ENCODE data around the gene BHLHE23.
"Not testable (repeated sequence)": the region's sequence is repeated elsewhere in the genome, so short reads cannot be mapped to it uniquely, and the experiment has no call there.

Gene BHLHE23

DNA sequence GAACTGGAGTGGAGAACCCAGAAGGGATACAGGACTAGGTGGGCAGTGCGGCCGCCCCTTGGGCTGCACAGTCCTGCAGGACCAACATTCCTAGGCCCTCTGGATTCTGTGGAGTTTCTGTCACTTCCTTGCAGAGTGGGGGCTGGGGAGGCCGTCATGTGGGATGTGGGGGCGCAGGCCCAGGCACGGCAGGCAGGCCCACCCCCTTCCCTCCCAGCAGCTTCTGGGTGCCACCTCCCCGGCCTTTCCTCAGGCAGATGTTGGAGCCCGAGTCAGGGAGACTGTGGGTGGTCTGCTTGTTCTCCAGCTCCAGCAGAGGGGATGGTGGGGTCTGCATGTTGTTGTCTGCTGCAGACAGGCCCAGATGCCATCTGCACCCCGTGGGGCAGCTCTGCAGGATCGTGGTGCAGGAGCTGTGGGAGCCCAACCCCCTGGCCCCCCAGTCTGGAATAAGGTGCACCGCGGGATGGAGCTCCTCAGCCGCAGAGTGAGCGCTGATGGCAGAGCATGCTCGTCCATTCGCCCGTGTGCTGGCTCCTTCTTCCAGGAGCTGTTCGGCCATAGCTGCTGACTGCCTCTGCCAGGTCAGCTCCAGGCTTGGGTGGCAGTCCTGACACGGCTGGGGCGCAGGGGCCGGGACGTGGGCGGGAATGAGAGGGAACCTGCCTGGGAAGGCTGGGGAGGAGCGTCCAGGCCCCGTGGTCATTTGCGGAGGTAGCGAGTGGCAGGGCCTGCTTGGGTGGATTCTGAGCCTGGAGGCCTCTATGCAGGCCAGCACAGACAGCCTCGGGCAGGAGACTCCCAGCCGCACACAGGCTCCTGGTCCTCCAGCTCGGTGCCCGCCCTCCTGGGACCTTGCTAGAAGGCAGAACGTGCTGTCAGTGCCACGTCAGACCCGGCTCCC, 36.2 kb downstream of the BHLHE23 start:
- no peak for DNase-seq

DNA sequence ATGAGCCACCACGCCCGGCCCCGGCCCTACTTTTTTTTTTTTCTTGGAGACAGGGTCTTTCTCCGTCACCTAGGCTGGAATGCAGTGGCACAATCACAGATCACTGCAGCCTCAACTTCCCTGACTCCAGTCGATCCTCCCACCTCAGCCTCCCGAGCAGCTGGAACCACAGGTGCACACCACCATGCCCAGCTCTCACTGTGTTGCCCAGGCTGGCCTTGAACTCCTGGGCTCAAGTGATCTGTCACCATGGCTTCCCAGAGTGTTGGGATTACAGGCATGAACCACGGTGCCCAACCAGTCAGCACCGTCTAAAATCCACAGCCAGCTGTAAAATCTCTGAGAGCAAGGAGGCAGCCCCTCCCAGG, 36.8 kb downstream of the BHLHE23 start:
- DNase-seq = no peak

DNA sequence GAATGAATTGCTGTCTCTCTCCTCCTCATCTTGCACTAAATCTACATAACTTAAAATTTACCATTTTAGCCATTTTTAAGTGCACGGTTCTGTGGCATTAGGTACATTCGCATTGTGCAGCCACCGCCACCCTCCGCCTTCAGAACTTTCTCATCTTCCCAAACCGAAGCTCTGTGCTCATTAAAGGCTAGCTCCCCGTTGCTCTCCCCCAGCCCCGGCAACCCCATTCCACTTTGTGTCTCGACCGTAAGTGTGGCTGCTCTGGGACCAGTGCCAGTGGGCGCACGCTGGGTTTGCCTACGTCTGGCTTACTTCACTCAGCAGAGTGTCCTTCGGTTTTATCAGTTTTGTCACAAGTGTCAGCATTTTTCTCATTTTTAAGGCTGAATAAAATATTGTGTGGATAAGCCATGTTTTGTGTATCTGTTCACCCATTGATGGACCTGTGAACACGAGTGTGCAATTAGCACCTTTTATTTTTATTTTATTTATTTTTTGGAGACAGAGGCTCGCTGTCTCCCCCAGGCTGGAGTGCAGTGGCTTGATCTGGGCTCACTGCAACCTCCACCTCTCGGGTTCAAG, 37.5 kb downstream of the BHLHE23 start:
- no peak for DNase-seq

DNA sequence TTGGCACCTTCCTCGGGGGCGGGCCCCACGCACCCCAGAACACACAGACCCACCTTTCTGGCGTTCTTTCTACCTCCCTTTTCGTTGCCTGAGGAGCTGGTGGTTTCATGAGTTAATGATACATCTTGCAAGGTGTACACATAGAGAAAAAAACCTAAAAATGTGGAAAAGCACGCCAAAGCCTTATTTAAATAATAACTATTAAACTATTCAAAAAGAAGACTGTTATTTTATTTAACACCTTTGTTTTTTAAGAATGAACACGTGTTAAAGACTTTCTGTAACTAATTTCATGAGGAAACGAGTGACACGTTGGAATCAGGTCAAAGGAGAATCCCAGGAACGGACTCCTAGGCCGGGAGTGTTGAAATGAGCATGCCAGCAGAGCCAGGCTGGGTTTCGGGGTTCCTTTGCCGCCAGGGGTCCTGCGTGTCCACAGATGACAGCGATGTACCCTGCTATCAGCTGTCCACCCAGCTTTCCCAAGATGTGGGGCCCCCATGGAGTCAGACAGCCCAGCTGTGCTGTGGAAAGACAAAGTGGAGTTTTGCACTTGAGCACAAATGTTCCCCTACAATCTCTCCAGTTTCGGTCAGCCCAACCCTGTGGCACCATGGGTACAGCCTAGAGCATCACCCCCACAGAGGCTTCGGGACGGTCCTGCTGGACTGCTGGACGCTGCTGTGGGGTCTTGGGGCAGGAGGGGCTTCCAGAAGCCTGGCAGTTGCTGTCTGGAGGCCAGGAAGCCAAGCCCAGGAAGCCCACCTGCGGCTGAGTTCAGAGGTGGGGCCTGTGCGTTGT, 38.2 kb downstream of the BHLHE23 start:
- DNase-seq = no peak

DNA sequence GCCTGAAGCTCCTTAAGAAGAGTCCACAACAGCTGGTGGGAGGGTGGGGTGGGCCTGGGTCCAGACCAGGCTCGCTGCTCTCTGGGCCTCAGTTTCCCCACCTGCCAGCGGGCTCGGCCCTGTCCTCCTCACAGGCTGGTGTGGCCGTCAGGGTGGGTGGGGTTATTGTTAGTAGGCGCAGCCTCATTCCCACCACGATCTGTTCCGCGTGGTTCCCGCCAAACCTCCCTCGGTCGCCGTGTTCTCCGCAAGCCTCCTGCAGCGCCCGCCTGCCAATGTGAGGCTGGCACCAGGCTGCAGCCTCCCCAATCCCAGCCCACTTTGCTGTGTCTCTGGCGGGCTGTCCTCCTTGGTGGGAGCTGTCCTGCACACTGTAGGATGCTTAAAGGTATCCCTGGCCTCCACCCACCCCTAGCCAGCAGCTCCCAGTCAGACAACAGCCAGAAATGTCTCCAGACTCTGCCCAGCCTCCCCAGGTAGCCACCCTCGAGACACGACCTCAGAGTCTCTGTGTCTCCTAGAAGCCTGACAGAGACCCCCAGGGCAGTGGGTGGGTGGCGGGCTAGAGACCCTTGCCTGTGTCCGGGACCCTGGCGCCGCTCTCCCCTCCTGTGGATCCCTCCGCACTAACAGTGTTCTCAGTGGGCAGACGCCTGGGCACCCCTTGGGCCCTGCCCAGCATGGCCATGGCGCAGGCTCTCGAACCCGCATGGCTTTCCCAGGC, 39.0 kb downstream of the BHLHE23 start:
- no peak for DNase-seq

DNA sequence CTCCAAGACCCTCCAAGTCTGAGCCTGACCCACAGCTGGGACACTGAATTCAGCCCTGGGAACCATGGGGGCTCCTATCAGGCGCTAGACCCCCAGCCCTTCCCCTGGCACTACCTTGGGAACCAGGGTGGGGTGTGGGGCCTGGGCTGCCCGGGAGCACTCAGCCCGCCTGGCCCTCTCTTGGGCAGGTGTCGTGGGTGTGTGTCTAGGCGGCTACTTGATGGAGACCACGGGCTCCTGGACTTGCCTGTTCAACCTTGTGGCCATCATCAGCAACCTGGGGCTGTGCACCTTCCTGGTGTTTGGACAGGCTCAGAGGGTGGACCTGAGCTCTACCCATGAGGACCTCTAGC, 39.6 kb downstream of the BHLHE23 start:
- no peak for DNase-seq

DNA sequence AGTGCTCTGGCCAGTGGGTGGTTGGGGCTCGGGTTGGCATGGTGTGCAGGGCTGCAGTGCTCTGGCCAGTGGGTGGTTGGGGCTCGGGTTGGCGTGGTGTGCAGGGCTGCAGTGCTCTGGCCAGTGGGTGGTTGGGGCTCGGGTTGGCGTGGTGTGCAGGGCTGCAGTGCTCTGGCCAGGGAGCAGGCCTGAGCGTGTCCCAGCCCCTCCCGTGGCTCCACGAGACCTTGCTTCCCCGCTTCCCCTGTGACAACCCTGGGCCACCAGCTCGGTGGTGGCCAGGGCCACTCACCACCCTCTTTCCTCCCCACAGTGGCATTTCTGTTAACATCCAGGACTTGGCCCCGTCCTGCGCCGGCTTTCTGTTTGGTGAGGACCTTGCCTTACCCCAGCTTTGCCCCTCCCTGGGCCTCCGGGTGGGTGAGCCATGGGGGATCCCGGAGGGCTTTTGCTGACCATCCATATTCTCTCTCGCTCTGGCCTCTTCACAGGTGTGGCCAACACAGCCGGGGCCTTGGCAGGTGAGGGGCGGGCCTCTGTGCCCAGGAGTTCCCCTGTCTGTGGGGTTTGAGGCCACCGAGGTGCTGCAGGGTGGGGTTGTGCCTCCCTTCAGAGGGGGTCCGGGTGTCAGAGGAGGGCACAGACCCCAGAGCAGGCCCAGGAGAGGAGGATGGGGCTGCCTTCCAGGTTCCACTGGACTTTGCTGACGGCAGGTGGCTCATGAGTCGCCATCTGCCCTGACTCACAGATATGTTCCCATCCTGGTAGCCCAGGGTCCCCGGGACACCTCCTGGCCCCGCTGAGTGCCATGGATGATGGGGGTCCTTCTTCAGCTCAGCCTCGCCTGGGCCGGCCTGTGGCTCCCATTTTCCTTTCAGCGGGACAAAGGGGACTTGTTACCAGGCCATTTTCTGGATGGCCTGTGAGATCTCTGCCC, 40.3 kb downstream of the BHLHE23 start:
- no peak for DNase-seq

DNA sequence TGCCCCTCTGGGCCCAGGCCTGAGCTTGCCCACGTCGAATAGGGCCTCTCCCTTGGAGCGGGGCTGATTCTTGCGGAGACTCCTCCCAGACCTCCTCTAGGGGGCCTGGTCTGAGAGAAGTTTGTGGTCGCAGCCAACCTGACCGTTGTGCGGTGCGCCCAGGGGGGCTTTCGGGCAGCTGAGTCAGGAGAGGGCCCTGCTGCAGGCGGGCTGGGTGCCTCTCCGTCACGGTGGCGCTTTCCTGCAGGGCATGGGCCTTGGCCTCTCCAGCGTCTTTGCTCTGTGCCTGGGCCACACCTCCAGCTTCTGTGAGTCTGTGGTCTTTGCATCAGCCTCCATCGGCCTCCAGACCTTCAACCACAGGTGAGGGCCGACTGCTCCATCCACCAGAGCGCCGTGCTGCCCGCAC, 41.4 kb downstream of the BHLHE23 start:
- DNase-seq = no peak

DNA sequence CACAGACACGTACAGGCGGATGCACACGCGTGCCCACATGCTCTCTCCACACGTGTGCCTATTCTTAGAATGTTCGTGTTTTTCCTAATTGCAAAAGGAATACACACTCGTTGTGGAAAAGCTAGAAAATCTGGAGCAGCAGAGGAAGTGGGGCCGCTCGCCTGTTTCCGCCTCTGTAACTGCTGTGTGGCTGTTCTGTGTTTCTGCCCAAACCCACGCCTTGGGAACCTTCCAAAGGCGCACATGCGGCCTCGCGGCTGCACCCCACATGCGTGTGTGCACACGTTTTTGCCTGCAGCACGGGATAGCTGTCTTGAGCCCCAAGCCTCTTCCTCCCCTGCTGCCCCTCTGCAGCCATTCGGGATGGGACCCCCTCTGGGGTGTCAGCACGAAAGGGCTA, 42.1 kb downstream of the BHLHE23 start:
- DNase-seq = no peak

DNA sequence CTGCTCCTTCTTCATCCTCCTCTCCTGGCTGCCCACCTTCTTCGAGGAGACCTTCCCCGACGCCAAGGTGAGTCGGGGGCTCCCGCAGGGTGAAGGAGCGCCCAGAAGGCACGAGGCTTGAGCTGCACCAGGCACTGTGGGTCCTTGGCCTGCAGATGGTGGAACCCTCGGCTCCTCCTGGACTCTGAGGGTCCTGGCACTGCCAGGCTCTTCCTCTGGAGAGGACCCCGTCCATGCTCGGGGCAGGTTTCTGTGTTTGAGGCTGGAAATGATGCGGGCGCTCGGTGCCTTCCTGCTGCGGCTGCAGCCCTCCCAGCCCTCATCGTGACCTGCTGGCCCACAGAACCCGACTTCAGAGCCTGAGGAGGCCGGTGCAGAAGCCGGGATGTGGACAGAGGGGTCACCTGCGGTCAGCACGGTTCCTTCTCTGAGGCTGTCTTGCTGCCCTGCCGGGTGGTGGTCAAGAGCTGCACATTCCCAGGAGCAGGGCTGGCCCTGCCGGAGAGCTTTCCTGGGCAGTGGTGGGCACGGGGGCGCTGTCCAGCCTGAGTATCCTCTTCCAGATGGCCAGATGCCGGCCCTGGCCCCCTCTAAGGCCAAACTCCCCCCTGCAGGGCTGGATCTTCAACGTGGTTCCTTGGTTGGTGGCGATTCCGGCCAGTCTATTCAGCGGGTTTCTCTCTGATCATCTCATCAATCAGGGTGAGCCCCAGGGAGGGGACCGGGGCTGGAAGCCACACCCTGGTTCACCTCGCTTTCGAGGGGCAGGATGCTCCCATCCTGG, 43.0 kb downstream of the BHLHE23 start:
- DNase-seq = no peak

DNA sequence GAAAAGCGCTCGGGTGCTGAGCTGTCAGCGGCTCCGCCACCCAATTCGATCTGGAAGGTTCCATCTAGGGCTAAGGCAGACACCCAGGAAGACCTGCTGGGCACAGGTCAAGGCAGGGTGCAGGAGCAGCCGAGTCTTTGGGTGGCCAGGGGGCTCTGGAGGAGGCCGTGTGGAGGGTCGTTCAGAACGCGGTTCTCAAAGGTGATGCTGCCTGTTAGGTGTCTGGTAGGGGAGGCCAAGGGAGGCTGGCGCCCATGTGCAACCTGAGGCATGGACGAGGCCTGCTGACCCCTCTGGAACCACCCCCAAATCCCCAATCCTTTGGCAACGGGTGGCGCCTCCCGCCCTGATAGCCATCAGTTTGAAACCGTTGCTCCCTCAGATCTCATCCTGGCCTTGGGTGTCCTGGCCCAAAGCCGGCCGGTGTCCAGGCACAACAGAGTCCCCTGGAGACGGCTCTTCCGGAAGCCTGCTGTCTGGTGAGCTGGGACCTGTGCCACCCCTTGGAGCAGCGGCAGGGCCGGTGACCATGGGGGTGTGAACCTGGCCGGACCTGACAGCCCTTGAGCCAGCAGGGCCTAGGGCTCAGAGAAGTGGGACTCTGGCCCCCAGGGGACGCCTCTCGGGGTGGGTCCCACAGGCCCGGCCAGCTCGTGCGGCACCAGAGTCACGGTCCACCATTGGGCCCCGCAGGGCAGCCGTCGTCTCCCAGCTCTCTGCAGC, 43.7 kb downstream of the BHLHE23 start:
- no peak for DNase-seq

DNA sequence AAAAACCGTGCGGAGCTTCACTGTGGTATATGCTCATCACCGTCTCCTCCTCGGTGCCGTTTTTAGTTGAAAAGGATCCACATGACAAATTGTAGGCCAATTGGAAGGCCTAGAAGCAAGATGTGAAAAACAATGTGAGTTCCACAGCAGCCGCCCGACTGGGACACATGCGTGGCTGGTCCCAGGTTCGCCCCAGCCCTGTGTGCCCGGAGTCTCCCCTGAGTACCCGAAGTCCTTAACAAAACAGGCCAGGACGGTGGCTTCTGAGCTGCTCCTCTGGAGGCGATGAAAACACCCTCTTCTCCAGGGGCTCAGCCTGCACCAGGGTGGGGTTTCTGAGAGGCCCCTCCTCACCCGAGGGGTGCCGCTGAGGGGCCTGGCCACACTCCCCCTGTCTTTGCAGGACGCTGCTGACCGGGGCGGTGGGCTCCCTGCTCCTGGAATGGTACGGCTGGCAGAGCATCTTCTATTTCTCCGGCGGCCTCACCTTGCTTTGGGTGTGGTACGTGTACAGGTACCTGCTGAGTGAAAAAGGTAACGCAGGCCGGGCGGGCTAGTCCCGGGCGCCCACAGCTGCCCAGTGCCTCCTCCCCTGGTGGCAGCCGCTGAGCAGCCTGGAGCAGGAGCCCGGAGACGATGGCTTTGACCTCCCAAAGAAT, 44.4 kb downstream of the BHLHE23 start:
- DNase-seq = no peak

DNA sequence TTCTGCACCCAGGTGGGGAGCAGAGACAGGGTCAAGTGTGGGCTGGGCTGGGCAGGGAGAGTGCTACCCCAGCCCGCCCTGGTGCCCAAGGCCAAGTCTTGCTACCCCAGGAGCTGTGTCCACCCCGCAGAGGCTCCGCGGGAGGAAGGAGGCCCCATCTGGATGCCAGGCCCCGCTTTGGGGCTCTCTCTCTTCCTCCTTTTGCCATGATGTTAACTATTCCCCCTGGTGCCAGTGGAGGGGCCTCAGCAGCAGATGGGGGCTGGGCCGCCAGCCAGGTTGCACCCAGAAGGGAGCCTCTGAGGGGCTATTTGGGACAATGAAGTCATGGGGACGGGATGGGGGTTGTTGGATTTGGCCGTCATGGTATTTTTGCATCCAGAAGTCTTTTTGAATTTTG, 45.0 kb downstream of the BHLHE23 start:
- DNase-seq = no peak

DNA sequence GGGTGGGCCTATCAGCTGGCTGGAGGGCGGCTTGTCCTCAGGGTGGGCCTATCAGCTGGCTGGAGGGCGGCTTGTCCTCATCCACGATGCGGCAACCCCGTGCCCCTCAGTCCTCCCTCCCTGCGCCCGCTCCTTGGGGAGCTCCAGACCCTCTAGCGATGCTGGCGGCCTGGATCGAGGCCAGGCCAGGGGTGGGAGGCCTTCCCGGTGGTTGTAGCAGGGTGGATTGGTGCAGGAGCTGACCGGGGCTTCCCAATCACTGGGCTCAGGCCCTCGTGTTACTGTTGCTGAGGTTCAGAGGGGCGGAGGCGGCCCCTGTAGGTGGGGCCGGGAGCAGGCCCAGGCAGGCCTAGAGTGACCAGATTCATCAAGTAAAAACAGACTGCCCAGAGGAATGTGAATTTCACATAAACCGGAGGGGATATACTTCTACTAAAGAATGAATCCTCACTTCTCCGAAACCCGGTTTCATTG, 45.4 kb downstream of the BHLHE23 start:
- no peak for DNase-seq

DNA sequence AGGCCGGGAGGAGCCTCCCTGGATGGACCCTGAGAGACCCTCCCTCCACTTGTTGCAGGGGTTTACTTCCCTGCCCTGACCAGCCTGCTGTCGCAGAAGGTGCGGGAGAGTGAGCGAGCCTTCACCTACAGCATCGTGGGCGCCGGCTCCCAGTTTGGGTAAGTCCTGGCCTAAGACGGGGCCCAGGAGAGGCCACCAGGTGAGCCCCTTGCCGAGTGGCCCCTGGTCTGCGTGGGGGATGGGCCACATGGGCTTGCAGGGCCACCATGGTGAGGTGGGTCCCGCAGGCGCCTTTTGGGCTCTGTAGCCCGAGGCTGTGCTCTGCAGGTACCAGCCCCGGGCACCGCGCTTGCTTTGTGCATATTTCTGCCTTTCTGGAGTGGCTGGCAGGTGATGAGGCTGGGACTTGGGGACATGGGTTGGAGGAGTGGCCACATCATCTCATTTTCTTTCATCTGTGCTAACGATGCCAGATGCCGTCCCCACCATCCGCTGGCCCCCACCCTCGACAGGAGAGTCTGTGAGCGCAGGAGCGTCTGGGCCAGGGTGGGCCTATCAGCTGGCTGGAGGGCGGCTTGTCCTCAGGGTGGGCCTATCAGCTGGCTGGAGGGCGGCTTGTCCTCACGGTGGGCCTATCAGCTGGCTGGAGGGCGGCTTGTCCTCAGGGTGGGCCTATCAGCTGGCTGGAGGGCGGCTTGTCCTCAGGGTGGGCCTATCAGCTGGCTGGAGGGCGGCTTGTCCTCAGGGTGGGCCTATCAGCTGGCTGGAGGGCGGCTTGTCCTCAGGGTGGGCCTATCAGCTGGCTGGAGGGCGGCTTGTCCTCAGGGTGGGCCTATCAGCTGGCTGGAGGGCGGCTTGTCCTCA, 46.1 kb downstream of the BHLHE23 start:
- DNase-seq = not testable (repeated sequence)

DNA sequence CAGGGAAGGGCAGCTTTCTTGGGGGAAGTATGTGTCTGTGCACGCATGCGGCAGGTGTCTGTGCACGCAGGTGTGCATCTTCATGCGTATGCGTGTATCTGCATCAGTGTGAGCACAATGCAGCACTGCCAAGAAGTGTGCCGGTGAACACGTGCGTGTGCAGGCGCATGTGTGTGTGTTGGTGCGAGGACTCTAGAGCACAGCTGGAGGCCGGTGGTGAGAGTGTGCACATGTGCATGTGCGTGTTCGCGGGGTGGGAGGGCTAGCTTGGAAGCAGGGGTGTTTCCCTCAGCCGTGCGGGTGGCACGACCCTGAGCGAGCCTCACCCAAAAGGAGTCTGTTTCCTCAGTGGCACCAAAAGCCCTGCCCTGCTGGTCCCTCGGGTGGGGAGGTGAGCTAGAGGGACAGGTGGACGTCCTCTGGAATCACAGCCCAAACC, 46.7 kb downstream of the BHLHE23 start:
- DNase-seq = no peak

DNA sequence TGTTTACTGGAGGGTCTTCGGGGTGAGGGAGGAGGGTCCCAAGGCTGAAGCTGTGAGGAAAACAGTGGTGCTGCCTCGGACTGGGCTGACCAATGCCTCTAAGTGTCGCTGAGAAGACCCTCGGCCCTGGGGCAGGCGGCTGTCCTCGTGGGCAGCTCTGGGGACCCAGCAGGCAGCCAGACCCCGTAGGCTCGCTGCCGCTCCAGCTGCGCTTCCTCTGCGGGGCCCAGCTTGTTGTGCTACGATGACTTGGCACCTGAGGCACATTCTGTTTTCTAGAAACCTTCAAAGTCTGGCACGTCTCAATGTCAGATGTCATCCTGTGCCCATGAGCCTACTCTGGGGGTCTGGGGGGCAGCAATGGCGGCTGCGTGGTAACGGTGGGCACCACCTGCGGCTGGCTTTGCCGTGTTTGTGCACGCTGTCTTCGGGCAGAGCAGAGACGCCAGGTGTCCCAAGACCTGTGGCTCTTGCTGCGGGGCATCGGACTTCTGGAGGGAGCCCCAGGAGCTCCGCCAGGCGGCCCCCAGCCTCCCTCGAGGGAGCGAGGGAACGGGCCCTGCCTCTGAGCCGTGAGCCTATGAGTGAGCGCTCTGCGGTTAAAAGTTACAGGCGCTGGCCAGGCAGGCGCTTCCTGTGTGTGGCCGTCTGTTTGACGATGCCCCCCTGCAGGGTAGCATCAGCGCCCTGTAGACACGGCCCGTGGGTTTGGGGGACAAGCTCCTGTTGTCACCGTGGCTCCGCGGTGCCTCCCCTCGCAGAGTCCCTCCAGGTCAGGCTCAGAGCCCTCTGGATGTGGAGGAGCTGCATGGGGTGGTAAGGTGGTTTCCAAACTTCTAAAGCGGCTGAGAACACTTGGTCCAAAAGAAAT, 47.4 kb downstream of the BHLHE23 start:
- no peak for DNase-seq
